D721Med (cell line): ENCODE data around the gene ZNF394.
"Not testable (repeated sequence)": the region's sequence is repeated elsewhere in the genome, so short reads cannot be mapped to it uniquely, and the experiment has no call there.

Experiments used
- DNase-seq: peaks from one replicate; pipeline ENCODE4 v3.0.0; 2011; ENCODE audit warnings: low spot score; ENCODE audit not compliant: insufficient read length
- FAIRE-seq: peaks from 2 replicates; lab custom pipeline; 2011; peaks lifted over from hg19 to GRCh38; lab: Jason Lieb, UNC
- TF ChIP-seq, protein P1 (sequence below): IDR thresholded peaks from 2 replicates; pipeline ENCODE4 v1.5.1; 2012; ENCODE audit warnings: mild to moderate bottlenecking, control low read depth; ENCODE audit not compliant: insufficient read depth; ENCODE audit errors: missing control alignments

ZNF394 gene

DNA sequence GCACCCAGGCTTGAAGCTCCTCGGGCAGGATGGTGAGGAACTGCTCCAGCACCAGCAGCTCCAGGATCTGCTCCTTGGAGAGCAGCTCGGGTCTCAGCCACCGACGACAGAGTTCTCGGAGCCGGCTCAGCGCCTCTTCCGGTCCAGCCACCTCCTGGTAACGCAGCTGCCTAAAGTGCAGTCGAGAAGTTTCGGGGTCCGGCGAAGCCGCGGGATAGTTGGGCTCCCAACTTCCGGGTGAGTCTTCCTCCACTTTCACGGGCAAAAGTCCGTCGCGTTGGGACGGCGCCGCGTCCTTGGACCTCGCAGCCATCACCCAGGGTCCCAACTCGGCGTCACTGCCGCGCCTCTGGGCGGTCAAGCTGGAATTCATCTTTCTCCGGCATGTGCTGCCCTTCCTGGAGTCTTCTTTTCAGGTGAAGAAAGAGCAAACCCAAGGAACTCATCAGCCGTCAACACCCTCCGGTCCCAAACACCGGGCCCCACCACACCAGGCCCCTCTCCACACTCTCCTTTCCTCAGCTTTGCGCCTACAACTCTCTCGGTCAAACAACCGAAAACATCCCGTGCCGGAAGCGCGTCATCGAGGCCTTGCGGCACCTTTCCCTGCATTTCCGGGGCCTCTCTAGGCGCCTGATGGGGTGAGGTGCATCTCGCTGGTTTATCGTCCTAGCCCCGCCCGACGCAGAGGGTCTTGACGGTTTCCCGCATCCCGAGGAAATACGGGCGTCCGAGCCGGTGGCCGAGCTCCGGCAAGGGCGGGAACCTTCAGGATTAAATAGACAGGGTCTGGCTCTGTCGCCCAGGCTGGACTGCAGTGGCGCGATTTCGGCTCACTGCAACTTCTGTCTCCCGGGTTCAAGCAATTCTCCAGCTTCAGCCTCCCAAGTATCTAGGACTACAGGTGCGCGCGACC, at the start of gene ZNF394:
TSS of gene ZNF394 (minus strand) at position 561 of the 916 bp plus-strand sequence. CDS start at position 373, 188 bp downstream.
- TF ChIP-seq, protein P1, sequence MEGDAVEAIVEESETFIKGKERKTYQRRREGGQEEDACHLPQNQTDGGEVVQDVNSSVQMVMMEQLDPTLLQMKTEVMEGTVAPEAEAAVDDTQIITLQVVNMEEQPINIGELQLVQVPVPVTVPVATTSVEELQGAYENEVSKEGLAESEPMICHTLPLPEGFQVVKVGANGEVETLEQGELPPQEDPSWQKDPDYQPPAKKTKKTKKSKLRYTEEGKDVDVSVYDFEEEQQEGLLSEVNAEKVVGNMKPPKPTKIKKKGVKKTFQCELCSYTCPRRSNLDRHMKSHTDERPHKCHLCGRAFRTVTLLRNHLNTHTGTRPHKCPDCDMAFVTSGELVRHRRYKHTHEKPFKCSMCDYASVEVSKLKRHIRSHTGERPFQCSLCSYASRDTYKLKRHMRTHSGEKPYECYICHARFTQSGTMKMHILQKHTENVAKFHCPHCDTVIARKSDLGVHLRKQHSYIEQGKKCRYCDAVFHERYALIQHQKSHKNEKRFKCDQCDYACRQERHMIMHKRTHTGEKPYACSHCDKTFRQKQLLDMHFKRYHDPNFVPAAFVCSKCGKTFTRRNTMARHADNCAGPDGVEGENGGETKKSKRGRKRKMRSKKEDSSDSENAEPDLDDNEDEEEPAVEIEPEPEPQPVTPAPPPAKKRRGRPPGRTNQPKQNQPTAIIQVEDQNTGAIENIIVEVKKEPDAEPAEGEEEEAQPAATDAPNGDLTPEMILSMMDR: no peak
- DNase-seq (peak; percentile 93), FAIRE-seq (no peak)

DNA sequence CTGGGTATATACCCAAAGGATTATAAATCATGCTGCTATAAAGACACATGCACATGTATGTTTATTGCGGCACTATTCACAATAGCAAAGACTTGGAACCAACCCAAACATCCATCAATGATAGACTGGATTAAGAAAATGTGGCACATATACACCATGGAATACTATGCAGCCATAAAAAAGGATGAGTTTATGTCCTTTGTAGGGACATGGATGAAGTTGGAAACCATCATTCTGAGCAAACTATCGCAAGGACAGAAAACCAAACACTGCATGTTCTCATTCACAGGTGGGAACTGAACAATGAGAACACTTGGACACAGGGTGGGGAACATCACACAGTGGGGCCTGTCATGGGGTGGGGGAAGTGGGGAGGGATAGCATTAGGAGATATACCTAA, 49.5 kb upstream of the ZNF394 start:
- DNase-seq, FAIRE-seq: not testable (repeated sequence)

DNA sequence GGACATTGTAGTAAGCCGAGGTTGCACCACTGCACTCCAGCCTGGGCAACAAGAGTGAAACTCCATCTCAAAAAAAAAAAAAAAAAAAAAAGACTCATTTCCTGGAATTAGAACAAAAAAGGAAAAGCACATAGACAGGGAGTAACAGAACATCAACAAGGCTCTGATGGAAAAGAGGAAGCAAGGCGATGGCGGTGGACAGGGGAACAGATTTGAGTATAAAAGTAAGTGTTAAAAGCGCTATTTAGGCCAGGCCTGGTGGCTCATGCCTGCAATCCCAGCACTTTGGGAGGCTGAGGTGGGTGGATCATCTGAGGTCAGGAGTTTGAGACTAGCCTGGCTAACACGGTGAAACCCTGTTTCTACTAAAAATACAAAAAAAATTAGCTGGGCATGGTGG, 45.2 kb upstream of the ZNF394 start:
- FAIRE-seq, DNase-seq: not testable (repeated sequence)

DNA sequence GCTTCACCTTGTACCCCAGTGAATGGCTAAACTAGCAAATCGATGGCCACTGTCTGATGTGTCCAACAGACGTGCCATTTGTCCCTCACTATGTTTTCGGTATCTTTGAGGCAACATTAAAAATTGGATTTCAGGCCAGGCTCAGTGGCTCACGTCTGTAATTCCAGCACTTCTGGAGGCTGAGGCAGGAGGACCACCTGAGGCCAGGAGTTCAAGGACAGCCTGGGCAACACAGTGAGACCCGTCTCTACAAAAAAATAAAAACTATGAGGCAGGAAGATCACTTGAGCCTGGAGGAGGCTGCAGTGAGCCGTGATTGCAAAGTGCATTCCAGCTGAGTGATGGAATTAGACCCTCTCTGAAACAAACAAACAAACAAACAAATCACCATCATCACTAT, 43.8 kb upstream of the ZNF394 start:
- DNase-seq (no peak), FAIRE-seq (no peak)
- TF ChIP-seq, protein P1: no peak

DNA sequence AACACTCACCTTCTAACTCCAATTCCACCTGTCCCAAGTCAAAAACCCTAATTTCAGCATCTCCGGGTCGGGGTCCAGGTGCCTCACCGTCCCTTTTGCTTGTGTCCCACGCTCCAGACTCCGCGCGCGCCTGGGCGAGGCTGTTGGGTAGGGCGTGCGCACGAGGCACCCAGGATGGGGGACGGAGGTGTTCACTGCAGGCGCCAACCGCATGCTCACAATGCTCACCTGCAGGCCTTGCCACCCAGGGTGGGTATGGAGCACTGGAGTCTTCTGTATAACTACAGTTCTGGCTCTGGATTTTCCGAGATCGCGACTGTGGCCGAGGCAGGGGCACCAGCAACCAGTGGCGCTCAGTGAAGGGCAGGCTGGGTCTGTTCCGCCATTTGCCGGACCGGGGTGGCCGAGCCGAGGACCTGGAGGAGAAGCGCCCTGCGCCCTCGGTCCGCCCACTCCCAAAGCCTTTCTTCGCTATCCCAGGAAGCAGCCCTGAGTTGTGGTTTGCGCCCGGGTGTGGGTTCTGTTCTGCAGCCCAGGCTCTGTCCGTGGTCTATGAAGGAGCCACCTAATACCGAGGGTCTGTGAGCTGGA, 43.1 kb upstream of the ZNF394 start:
- FAIRE-seq (no peak), DNase-seq (no peak)
- TF ChIP-seq, protein P1: no peak

DNA sequence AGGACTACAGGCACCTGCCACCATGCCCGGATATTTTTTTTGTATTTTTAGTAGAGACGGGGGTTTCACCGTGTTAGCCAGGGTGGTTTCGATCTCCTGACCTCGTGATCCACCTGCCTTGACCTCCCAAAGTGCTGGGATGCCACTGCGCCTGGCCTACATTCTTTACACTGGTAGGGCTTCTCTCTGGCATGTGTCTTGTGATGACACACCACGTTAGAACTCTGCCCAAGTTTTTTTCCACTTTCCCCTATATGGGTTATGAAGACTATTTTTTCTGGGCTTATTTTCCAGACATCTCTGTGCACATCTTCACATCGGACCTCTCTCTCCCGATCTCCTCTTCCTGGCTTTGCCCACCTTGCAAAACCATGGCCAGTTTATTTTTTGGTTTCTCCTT, 41.1 kb upstream of the ZNF394 start:
- DNase-seq: no peak

DNA sequence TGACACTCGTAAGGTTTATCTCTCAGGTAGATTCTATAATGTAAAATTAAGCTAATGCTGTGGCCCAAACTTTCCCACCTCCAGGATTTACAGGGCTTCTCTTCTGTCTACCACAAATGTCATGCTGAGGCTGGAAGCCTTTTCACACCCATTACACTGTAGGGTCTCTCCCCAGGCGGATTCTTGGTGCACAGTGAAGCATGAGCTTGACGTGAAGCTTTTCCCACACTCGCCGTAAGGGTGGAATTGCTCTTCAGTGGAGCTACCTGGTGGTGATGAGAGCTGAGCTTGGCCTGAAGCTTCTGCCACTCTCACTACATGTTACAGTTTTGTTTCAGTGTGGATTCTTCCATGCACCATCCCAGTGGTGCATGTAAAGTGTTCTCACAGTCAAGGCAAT, 40.5 kb upstream of the ZNF394 start:
- DNase-seq (no peak), FAIRE-seq (no peak)
- TF ChIP-seq, protein P1: no peak

More for the DNA sequence above, 41.1 kb upstream of the ZNF394 start:
- TF ChIP-seq, protein P1: no peak
- FAIRE-seq: no peak

DNA sequence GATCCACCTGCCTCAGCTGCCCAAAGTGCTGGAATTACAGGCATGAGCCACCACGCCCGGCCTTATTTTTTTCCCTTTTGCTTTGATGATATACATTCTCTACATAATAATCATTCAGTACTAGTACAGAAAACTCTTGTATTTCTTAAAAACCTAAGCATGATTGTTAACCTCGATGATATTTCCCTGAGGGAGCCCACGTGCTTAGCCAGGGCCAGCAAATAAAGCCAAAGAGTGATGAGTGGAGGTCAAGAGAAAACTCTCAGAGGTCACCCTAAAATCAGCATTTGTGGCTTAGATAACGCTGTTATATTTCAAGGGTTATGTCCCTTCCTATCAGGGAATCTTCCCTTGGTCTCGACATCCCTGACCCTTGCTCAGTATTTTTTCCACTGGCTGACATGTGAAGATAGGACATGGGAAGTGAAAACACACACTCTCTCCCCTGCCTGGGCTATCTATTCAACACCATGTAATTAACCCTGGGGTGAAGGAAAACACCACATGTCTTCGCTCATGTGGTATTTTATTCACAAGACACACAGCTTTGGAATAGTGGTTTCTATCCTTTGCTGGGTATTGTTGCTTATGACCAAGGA, 39.2 kb upstream of the ZNF394 start:
- no peak for FAIRE-seq
- no peak for DNase-seq

More for the DNA sequence above, 39.2 kb upstream of the ZNF394 start:
- TF ChIP-seq, protein P1: no peak
